Upper lobe of right lung (tissue), 1 donor: ENCODE data around the gene GUK1. TPM values are rescaled to one million over a fixed set of nuclear protein-coding genes. Genes with fewer than 3 reads are reported as not detected.
A peak's percentile ranks its signal among the peaks of the same experiment; 100 is the strongest.

Experiments used
- ATAC-seq: fragments of 200-7000 bp; cut with Tn5 transposase; one replicate; pipeline ENCODE4 v1.9.1; 2020; ENCODE audit warnings: mild to moderate bottlenecking, moderate library complexity
- DNase-seq: peaks from one replicate; pipeline ENCODE4 v3.0.0-alpha.2; 2020
- H3K27ac ChIP-seq: fragments of 200-600 bp; one replicate; pipeline ENCODE4 v1.8.0; 2022
- H3K27me3 ChIP-seq: fragments of 200-600 bp; one replicate; pipeline ENCODE4 v1.8.0; 2022; ENCODE audit warnings: mild to moderate bottlenecking
- H3K36me3 ChIP-seq: fragments of 200-600 bp; one replicate; pipeline ENCODE4 v1.8.0; 2022
- H3K4me1 ChIP-seq: fragments of 200-600 bp; one replicate; pipeline ENCODE4 v1.8.0; 2022
- H3K4me3 ChIP-seq: fragments of 200-600 bp; one replicate; pipeline ENCODE4 v1.8.0; 2022; ENCODE audit warnings: mild to moderate bottlenecking
- H3K9me3 ChIP-seq: fragments of 200-600 bp; one replicate; pipeline ENCODE4 v1.8.0; 2022
- intact Hi-C: fragments of 100-400 bp; cut with DNase I; formaldehyde crosslinking; loops from one replicate; pipeline ENCODE4 v1.11.0; 2022
- long read RNA-seq: library from polyadenylated mRNA; unstranded; transcript quantifications from one replicate; pipeline ENCODE4 v2.0.0, GENCODE V29; 2021
- total RNA-seq: library from RNA; stranded (reverse); fragmentation: NEBNext Ultra II Directional; extraction: Animal tissue kit (Norgen Biotek cat#: 25700); gene quantifications from one replicate; pipeline ENCODE4 v1.2.1, GENCODE V29; 2021
- TF ChIP-seq, protein P1 (sequence below): fragments of 200-600 bp; IDR thresholded peaks from one replicate; pipeline ENCODE4 v1.8.0; 2022; ENCODE audit warnings: antibody characterized with exemption
- donor health status: DM: no; HTN: yes; CAD: no; lungs with severe emphysema.

The GUK1 gene
- total RNA-seq: 203 TPM
- long read RNA-seq, transcript GUK1-202 (7 exons, 940 nt): minor isoform, 8 of 421 reads
- long read RNA-seq, transcript GUK1-208 (7 exons, 842 nt): minor isoform, 7 of 421 reads
- long read RNA-seq, transcript GUK1-201 (9 exons, 1,084 nt): minor isoform, 80 of 421 reads
- long read RNA-seq, transcript GUK1-210 (8 exons, 990 nt): major isoform, 157 of 421 reads
- long read RNA-seq, partial matches to known transcripts: 44 of 421 reads
- long read RNA-seq, other reads (novel, unspliced or antisense): 110 of 421 reads

DNA sequence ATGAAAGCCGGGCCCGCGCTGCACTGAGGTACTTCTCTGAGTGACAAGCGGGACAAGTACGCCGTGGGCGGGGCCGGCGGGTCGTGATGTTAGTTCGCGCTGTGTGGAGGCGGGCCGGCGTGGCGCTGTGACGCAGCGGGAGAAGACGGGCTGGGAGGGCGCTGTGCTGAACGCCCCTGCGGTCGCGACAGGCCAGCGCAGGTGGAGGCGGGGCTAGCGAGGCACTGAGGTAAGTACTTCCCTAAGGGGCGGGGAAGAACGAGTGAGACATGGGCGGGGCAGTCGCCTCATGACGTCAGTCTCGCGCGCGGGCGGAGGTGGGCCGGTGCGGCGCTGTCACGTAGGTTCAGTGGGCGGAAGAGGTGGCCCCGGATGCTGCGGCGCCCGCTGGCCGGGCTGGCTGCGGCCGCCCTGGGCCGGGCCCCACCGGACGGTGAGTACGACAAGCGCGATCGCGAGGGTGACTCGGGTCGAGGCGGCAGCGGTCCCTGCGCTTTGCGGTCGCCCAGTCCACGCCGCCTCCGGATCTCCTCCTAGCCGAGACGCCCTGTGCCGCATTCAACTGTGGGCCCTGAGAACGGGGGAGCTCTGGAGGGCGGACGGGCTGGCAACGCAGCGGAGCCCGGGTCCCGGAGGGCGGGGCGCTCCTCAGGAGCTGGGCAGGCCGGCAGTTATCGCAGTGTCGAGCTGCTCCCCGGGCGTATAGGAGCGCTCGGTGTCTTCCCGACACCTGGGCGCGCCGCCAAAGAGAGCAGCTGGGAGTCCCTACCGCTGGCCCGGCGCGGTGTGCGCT, at the start of gene GUK1:
Gene GUK1, plus strand, starts transcription at position 349 of the 793 bp plus-strand sequence. Its CDS starts 24 bp downstream, at position 373.
- intact Hi-C loops: no loop called here
- DNase-seq (peak; percentile 100), ATAC-seq (peak; percentile 95)
- no peaks in the 10 kb centered on the region for H3K9me3 ChIP-seq
- H3K4me1 ChIP-seq: peaks cover 35% of the 10 kb centered on the region
- H3K36me3 ChIP-seq: no peaks in the 10 kb centered on the region
- no peaks in the 10 kb centered on the region for H3K27me3 ChIP-seq
- TF ChIP-seq, protein P1, sequence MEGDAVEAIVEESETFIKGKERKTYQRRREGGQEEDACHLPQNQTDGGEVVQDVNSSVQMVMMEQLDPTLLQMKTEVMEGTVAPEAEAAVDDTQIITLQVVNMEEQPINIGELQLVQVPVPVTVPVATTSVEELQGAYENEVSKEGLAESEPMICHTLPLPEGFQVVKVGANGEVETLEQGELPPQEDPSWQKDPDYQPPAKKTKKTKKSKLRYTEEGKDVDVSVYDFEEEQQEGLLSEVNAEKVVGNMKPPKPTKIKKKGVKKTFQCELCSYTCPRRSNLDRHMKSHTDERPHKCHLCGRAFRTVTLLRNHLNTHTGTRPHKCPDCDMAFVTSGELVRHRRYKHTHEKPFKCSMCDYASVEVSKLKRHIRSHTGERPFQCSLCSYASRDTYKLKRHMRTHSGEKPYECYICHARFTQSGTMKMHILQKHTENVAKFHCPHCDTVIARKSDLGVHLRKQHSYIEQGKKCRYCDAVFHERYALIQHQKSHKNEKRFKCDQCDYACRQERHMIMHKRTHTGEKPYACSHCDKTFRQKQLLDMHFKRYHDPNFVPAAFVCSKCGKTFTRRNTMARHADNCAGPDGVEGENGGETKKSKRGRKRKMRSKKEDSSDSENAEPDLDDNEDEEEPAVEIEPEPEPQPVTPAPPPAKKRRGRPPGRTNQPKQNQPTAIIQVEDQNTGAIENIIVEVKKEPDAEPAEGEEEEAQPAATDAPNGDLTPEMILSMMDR: peak; percentile 49
- peak within 1 kb of the TSS; percentile 96 for H3K27ac ChIP-seq
- peak within 1 kb of the TSS; percentile 97 for H3K4me3 ChIP-seq

DNA sequence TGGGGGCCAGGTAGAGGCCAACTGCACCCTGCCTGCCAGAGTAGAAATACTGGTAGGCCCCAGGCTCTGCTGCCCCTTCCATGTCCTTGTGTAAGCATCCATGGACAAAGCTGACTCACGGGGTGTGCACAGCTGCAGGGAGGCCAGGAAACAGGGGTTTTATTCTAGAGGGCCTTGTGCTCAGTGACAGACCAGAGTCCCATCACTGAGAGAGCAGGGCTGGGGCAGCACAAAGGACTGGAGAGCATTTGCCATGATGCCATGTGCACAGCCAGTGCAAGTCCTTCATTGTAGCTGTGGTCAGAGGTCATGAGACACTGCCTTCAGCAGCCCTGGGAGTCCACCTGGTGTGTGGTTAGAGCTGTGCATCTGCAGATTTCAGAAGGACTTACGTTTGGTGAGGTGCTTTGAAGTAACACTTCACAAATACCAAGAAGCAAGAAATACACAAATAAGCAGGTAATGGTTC, 49.4 kb upstream of the GUK1 start:
- Histone ChIP-seq H3K27me3 (no peaks in the 10 kb centered on the region), H3K4me3 (no peak overlapping the region), H3K9me3 (peaks cover 5% of the 10 kb centered on the region), H3K36me3 (peaks cover 20% of the 10 kb centered on the region), H3K4me1 (peaks cover 76% of the 10 kb centered on the region), H3K27ac (no peak overlapping the region)
- DNase-seq: peak; percentile 52
- intact Hi-C loops: no loop called here
- TF ChIP-seq, protein P1: no peak
- ATAC-seq: no peak

DNA sequence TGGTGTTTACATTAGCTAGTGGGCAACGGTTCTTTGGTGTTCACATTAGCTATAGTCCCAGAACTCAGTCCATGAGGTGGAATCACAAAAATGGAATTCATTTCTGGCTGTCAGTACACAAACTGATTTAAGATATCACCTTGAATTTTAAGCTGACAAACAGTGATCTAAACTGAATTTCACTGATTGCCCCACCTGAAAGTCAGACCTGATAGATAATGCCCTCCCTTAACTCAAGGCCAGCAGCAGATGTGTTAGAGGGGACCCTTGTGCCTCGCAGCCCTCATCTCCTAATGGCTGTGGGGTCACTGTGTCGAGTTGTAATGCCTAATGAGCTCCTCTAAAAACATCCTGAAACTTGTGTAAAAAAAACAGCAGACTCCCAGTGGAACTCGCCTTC, 49.0 kb upstream of the GUK1 start:
- intact Hi-C loops: no loop called here
- ATAC-seq (no peak), DNase-seq (peak; percentile 6)
- H3K27me3 ChIP-seq: no peaks in the 10 kb centered on the region
- peaks cover 23% of the 10 kb centered on the region for H3K36me3 ChIP-seq
- peaks cover 73% of the 10 kb centered on the region for H3K4me1 ChIP-seq
- TF ChIP-seq, protein P1: no peak
- H3K4me3 ChIP-seq: no peak overlapping the region
- H3K9me3 ChIP-seq: peaks cover 5% of the 10 kb centered on the region
- H3K27ac ChIP-seq: no peak overlapping the region

DNA sequence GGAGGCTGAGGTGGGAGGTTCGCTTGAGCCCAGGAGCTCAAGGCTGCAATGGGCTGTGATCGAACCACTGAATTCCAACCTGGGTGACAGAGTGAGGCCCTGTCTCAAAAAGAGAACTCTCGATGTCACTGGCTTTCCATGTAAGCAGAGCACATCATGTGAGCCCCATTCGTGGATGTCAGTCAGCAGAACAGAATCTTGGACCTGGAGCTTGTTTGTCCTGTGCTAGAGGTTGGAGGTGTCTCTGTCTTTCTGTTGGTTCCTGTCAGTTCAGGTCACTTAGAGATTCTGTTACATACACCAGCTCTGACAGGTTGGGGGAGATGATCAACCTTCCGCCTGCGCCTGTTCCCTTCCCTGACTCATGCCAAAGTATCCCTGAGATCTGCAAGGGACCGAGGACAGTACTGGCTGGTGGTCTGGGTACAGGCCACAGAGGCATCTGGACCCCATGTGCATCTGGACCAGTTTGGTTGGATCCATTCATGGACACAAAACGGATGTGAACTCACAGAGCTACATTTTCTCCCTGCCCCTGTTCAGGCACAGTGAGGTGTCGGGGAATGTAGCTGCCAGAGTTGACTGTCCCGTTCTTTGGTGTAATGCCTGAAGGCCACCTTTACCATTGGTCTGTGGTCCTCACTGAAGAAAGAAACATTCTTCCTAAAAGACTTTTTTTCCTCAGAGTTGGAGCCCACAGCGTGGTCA, 47.6 kb upstream of the GUK1 start:
- intact Hi-C loops: no loop called here
- peaks cover 5% of the 10 kb centered on the region for H3K9me3 ChIP-seq
- H3K27ac ChIP-seq: no peak overlapping the region
- H3K36me3 ChIP-seq: peaks cover 37% of the 10 kb centered on the region
- peaks cover 65% of the 10 kb centered on the region for H3K4me1 ChIP-seq
- DNase-seq (peak; percentile 7), ATAC-seq (no peak)
- no peaks in the 10 kb centered on the region for H3K27me3 ChIP-seq
- TF ChIP-seq, protein P1: no peak
- no peak overlapping the region for H3K4me3 ChIP-seq

- TF ChIP-seq, protein P1: no peak
- no peak overlapping the region for H3K27ac ChIP-seq
- DNase-seq (peak; percentile 18), ATAC-seq (no peak)
- no peak overlapping the region for H3K4me3 ChIP-seq
- intact Hi-C loops: no loop called here
- H3K4me1 ChIP-seq: peaks cover 57% of the 10 kb centered on the region
- peaks cover 5% of the 10 kb centered on the region for H3K9me3 ChIP-seq
- H3K36me3 ChIP-seq: peaks cover 43% of the 10 kb centered on the region
- H3K27me3 ChIP-seq: no peaks in the 10 kb centered on the region
Observed at GRCh38 chr1:228093050-228093906, 46.8 kb upstream of the GUK1 start.
